ENCODE results near the gene PSEN2.

DNA sequence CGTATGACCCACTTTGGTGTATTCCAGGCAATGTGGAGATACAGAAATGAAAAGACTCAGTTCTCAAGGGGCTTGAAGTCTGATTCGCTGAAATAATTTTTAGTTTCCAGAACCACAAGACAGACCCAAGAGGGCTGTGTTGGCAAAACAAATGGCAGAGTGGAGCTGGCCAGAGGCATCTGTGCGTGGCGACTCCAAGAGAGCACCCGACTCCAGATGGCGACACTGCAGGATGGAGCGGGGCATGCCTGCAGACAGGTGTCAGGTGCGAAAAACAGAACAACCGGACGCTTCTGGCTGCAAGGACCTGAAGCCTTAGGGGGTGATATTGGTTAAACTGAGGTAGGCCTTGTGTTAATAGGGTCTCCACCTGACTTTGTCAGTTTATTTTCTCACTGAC lies 38.0 kb downstream of the PSEN2 start:
- no peak for TF ChIP-seq EZH2 (IDR thresholded peaks at IDR 0.05; ENCODE audit: low read depth)
- TF ChIP-seq, protein P1, sequence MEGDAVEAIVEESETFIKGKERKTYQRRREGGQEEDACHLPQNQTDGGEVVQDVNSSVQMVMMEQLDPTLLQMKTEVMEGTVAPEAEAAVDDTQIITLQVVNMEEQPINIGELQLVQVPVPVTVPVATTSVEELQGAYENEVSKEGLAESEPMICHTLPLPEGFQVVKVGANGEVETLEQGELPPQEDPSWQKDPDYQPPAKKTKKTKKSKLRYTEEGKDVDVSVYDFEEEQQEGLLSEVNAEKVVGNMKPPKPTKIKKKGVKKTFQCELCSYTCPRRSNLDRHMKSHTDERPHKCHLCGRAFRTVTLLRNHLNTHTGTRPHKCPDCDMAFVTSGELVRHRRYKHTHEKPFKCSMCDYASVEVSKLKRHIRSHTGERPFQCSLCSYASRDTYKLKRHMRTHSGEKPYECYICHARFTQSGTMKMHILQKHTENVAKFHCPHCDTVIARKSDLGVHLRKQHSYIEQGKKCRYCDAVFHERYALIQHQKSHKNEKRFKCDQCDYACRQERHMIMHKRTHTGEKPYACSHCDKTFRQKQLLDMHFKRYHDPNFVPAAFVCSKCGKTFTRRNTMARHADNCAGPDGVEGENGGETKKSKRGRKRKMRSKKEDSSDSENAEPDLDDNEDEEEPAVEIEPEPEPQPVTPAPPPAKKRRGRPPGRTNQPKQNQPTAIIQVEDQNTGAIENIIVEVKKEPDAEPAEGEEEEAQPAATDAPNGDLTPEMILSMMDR (conservative IDR thresholded peaks at IDR 0.05), result no peak
